IPS DF 6.9 (cell line): ENCODE data around the gene INPP5K.
A peak's percentile ranks its signal among the peaks of the same experiment; 100 is the strongest.
"Not testable (repeated sequence)": the region's sequence is repeated elsewhere in the genome, so short reads cannot be mapped to it uniquely, and the experiment has no call there.

Experiments
- DNase-seq: peaks from one replicate; pipeline ENCODE4 v3.0.0-alpha.2; 2013; ENCODE audit warnings: low read depth, low spot score
- H3K27ac ChIP-seq: one replicate; pipeline ENCODE4 v1.5.1; 2013; ENCODE audit warnings: low read length, control low read depth
- H3K27me3 ChIP-seq: 2 replicates; pipeline ENCODE4 v1.6.1; 2013; ENCODE audit warnings: mild to moderate bottlenecking, low read length; ENCODE audit not compliant: control insufficient read depth, insufficient read depth
- H3K36me3 ChIP-seq: 2 replicates; pipeline ENCODE4 v1.6.1; 2013; ENCODE audit warnings: low read length; ENCODE audit not compliant: control insufficient read depth, insufficient read depth
- H3K4me1 ChIP-seq: 2 replicates; pipeline ENCODE4 v1.6.1; 2013; ENCODE audit warnings: low read length; ENCODE audit not compliant: control insufficient read depth, insufficient read depth
- H3K4me3 ChIP-seq: 2 replicates; pipeline ENCODE4 v1.5.1; 2013; ENCODE audit warnings: mild to moderate bottlenecking, low read length
- H3K9me3 ChIP-seq: 2 replicates; pipeline ENCODE4 v1.6.1; 2013; ENCODE audit warnings: low read length, inconsistent platforms; ENCODE audit not compliant: control insufficient read depth, insufficient read depth
- WGBS: extraction: QIAGEN DNeasy Blood & Tissue Kit; methylation state at CpG from one replicate; pipeline ENCODE4 v1.1.7; 2013; ENCODE audit warnings: mixed read lengths, missing lambda C conversion rate; ENCODE audit not compliant: insufficient read length, insufficient coverage; 5-methylcytosine and 5-hydroxymethylcytosine counted together

Gene INPP5K

GRCh38 chr17:1464186-1464585, 52.2 kb downstream of the INPP5K start:
- no CpG with 5 or more reads among the region's 8 CpGs for WGBS
- DNase-seq, result no peak
- no peaks in the 10 kb centered on the region for H3K4me1 ChIP-seq
- no peaks in the 10 kb centered on the region for H3K27me3 ChIP-seq
- H3K4me3 ChIP-seq, result no peak overlapping the region
- H3K9me3 ChIP-seq, result no peaks in the 10 kb centered on the region
- peaks cover 20% of the 10 kb centered on the region for H3K36me3 ChIP-seq
- H3K27ac ChIP-seq, result no peak overlapping the region

DNA sequence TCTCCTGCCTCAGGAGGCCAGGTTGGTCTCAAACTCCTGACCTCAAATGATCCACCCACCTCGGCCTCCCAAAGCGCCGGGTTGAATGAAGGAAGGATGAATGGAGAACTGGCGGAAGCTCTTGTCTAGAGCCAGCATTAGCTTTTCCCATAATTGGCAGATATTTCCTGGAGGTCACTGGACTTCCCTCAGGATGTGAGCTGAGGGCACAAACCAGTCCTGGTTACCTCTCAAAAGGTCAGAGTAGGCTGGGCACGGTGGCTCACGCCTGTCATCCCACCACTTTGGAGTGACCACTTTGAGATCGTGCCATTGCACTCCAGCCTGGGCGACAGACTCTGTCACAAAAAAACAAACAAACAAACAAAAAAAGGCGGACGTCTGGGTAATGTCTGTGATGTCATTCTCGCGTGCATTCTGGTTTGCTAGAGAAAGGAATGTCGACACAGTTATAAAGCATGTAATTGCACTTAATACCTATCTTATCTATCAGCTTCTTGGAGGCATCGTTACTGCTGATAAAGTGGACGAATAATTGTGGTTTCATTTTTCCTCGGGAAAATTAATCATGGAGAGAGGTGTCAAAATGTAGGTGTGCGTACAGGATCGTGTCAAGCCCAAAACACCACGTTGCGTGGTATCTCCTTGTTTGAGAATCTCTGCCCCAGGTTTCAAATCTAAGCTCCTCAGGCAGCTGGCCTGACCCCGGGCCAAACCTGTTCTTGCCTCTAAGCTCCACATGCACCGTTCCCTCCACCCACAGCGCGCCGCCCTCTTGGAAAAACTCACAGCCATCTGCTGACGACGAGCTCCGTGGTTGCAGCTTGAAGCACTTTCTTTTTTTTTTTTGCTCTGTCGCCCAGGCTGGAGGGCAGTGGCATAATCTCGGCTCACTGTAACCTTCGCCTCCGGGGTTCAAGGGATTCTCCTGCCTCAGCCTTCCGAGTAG, 54.0 kb downstream of the INPP5K start:
- H3K9me3 ChIP-seq, result no peaks in the 10 kb centered on the region
- no CpG with 5 or more reads among the region's 33 CpGs for WGBS
- no peak for DNase-seq
- peaks cover 8% of the 10 kb centered on the region; the same call in 1 of the 2 replicates for H3K36me3 ChIP-seq
- H3K4me3 ChIP-seq, result no peak overlapping the region
- no peaks in the 10 kb centered on the region for H3K4me1 ChIP-seq
- H3K27me3 ChIP-seq, result no peaks in the 10 kb centered on the region
- H3K27ac ChIP-seq, result no peak overlapping the region

DNA sequence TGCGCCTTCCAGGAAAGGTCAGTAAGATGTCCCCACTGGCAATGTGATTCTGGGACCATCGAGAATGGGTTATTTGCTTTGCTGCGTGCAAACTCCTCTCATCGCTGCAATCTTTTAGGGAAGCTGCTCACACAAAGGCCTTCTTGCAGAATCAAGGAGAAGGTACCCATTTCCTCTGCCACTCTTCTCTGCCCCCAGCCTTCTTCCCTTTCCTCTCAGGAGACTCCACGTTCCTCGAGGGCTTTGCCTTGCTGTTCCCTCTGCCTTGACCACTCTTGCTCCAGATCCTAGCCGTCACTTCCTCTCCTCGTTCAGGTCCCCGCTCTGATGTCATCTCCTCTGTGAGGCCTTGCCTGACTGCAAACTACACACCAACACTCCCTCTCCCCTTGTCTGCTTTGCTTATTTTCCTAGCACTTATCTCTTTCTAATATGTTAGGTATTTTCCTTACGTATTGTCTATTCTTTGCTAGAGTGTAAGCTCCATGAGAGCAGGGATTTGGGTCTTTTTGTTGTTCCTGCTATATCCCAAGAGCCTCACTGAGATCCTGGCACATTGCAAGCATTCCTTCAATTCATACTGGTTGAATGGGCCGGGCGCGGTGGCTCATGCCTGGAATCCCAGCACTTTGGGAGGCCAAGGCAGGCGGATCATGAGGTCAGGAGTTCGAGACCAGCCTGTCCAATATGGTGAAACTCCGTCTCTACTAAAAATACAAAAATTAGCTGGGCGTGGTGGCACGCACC, 55.0 kb downstream of the INPP5K start:
- Histone ChIP-seq H3K4me1 (no peaks in the 10 kb centered on the region), H3K36me3 (peaks cover 4% of the 10 kb centered on the region; the same call in 1 of the 2 replicates), H3K27me3 (no peaks in the 10 kb centered on the region), H3K9me3 (no peaks in the 10 kb centered on the region), H3K4me3 (no peak overlapping the region), H3K27ac (no peak overlapping the region)
- no CpG with 5 or more reads among the region's 18 CpGs for WGBS
- no peak for DNase-seq

GRCh38 chr17:1460233-1460632, 56.2 kb downstream of the INPP5K start:
- Histone ChIP-seq H3K27ac (no peak overlapping the region), H3K27me3 (no peaks in the 10 kb centered on the region), H3K4me1 (no peaks in the 10 kb centered on the region), H3K36me3 (peaks cover 4% of the 10 kb centered on the region; the same call in 1 of the 2 replicates), H3K9me3 (no peaks in the 10 kb centered on the region), H3K4me3 (no peak overlapping the region)
- no CpG with 5 or more reads among the region's 6 CpGs for WGBS
- no peak for DNase-seq

- peak; percentile 87 for DNase-seq
- H3K27ac ChIP-seq, result no peak within 1 kb of the TSS
- no CpG with 5 or more reads among the region's 93 CpGs for WGBS
- no peaks in the 10 kb centered on the region for H3K9me3 ChIP-seq
- H3K4me1 ChIP-seq, result no peaks in the 10 kb centered on the region
- H3K4me3 ChIP-seq, result peak within 1 kb of the TSS; percentile 75
- no peaks in the 10 kb centered on the region for H3K36me3 ChIP-seq
- H3K27me3 ChIP-seq, result no peaks in the 10 kb centered on the region
Observed at GRCh38 chr17:1455797-1456599, 60.4 kb downstream of the INPP5K start, which contains the start of gene CRK. TSS of gene CRK (minus strand) at chr17:1456232. CDS start at chr17:1456117, 115 bp downstream.

GRCh38 chr17:1455291-1455796, 61.1 kb downstream of the INPP5K start:
- DNase-seq, result no peak
- no peaks in the 10 kb centered on the region for H3K27me3 ChIP-seq

DNA sequence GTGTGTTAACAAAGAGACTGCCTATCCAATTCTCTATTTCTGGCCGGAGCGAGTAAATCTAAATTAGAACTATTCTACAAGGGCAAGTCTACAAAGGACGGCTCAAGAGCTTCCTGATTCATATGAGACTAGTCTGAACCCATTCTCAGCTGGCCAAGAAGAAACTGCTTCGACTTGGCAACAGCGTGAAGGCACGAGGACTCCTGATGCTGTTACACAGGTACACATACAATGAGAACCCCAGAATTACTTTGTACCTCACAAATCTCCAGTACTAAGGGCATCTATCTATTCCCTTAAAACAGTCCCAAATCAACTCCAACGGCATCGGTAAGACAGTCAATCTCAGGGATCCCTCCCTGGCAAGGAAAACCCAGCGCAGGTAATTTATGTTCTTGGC, 61.9 kb downstream of the INPP5K start:
- no peaks in the 10 kb centered on the region for H3K27me3 ChIP-seq
- H3K4me3 ChIP-seq, result no peak overlapping the region
- H3K36me3 ChIP-seq, result no peaks in the 10 kb centered on the region

More at GRCh38 chr17:1455291-1455796, 61.1 kb downstream of the INPP5K start:
- H3K4me3 ChIP-seq, result peak overlapping the region; percentile 75
- no peaks in the 10 kb centered on the region for H3K36me3 ChIP-seq
- no CpG with 5 or more reads among the region's 31 CpGs for WGBS
- no peaks in the 10 kb centered on the region for H3K4me1 ChIP-seq
- no peaks in the 10 kb centered on the region for H3K9me3 ChIP-seq
- H3K27ac ChIP-seq, result no peak overlapping the region

GRCh38 chr17:1453694-1454093, 62.7 kb downstream of the INPP5K start:
- no CpG with 5 or more reads among the region's 11 CpGs for WGBS
- not testable (repeated sequence) for H3K27ac ChIP-seq, DNase-seq, H3K27me3 ChIP-seq, H3K4me1 ChIP-seq, H3K36me3 ChIP-seq, H3K9me3 ChIP-seq, H3K4me3 ChIP-seq

More for the DNA sequence above, 61.9 kb downstream of the INPP5K start:
- no CpG with 5 or more reads among the region's 9 CpGs for WGBS
- no peaks in the 10 kb centered on the region for H3K4me1 ChIP-seq
- H3K9me3 ChIP-seq, result no peaks in the 10 kb centered on the region
- no peak for DNase-seq
- no peak overlapping the region for H3K27ac ChIP-seq

DNA sequence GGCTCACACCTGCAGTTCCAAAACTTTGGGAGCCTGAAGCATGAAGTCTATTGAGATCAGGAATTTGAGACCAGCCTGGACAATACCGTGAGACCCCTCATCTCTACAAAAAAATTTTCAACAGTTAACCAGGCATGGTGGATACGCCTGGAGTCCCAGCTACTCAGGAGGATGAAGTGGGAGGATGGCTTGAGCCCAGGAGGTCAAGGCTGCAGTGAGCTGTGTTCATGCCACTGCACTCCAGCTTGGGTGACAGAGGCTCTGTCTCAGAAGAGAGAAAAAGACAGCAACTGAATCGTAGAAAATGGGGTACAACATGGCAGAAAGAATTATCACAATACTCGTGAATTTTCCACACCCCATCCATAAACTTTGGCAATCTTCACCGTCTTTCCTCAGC, 63.6 kb downstream of the INPP5K start:
- no peak overlapping the region for H3K4me3 ChIP-seq
- H3K9me3 ChIP-seq, result no peaks in the 10 kb centered on the region
- DNase-seq, result no peak
- H3K27ac ChIP-seq, result no peak overlapping the region
- H3K27me3 ChIP-seq, result no peaks in the 10 kb centered on the region
- H3K4me1 ChIP-seq, result no peaks in the 10 kb centered on the region
- no peaks in the 10 kb centered on the region for H3K36me3 ChIP-seq
- no CpG with 5 or more reads among the region's 5 CpGs for WGBS

DNA sequence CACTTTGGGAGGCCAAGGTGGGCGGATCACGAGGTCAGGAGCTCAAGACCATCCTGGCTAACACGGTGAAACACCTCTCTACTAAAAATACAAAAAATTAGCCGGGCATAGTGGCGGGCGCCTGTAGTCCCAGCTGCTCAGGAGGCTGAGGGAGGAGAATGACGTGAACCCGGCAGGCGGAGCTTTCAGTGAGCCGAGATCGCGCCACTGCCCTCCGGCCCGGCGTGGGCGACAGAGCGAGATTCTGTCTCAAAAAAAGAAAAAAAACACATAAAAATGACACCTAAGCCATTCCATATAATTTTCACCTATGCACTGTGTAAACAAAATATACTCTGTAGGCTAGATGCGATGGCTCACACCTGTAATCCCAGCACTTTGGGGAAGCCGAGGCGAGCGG, 66.2 kb downstream of the INPP5K start:
- not testable (repeated sequence) for H3K4me1 ChIP-seq, H3K27ac ChIP-seq, H3K9me3 ChIP-seq, H3K36me3 ChIP-seq, H3K4me3 ChIP-seq, H3K27me3 ChIP-seq, DNase-seq
- no CpG with 5 or more reads among the region's 21 CpGs for WGBS
